Coronary artery (tissue), 2 donors: Measurements from ENCODE around the gene SMOC2.

Experiments used
- DNase-seq: peaks from one replicate; pipeline ENCODE4 v3.0.0-alpha.2; 2017; ENCODE audit warnings: low spot score
- H3K27ac ChIP-seq, 2 donors: fragments of 200-600 bp; sonication (generic); one replicate each; pipeline ENCODE4 v1.5.1; 2016 to 2019
- H3K4me3 ChIP-seq: fragments of 200-600 bp; sonication (generic); 2 replicates; pipeline ENCODE4 v1.5.1; 2016; ENCODE audit warnings: mild to moderate bottlenecking, moderate library complexity
- TF ChIP-seq, protein P1 (sequence below): fragments of 200-600 bp; sonication (generic); IDR thresholded peaks from one replicate; pipeline ENCODE4 v1.5.1; 2019; ENCODE audit warnings: antibody characterized with exemption

SMOC2 gene

DNA sequence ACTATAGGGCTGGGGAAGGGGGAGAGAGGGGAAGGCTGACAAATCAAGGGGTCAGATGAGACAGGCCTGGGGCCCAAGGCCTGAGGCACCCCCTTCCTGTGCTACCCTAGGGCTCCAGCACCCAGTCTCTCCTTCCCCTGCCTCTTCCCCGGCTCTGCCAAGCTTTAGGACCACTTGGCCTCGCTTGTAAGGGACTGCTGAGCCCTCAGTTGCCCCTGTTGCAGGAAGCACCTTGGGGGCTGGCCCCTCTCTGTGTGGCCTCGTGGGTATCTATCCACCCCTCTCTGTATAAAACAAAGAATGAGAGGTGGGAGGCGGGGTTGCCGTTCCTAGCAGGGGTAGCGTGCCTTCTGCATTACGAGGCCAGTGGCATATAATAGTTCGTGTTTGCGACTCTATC is 21.4 kb upstream of the SMOC2 start:
- TF ChIP-seq, protein P1, sequence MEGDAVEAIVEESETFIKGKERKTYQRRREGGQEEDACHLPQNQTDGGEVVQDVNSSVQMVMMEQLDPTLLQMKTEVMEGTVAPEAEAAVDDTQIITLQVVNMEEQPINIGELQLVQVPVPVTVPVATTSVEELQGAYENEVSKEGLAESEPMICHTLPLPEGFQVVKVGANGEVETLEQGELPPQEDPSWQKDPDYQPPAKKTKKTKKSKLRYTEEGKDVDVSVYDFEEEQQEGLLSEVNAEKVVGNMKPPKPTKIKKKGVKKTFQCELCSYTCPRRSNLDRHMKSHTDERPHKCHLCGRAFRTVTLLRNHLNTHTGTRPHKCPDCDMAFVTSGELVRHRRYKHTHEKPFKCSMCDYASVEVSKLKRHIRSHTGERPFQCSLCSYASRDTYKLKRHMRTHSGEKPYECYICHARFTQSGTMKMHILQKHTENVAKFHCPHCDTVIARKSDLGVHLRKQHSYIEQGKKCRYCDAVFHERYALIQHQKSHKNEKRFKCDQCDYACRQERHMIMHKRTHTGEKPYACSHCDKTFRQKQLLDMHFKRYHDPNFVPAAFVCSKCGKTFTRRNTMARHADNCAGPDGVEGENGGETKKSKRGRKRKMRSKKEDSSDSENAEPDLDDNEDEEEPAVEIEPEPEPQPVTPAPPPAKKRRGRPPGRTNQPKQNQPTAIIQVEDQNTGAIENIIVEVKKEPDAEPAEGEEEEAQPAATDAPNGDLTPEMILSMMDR = no peak
- H3K4me3 ChIP-seq = no peak overlapping the region
- no peak overlapping the region for H3K27ac ChIP-seq
- peak; percentile 43 for DNase-seq

GRCh38 chr6:168420084-168420483 is 20.9 kb upstream of the SMOC2 start:
- H3K4me3 ChIP-seq = no peak overlapping the region
- H3K27ac ChIP-seq = no peak overlapping the region
- TF ChIP-seq, protein P1 = no peak
- peak; percentile 41 for DNase-seq

DNA sequence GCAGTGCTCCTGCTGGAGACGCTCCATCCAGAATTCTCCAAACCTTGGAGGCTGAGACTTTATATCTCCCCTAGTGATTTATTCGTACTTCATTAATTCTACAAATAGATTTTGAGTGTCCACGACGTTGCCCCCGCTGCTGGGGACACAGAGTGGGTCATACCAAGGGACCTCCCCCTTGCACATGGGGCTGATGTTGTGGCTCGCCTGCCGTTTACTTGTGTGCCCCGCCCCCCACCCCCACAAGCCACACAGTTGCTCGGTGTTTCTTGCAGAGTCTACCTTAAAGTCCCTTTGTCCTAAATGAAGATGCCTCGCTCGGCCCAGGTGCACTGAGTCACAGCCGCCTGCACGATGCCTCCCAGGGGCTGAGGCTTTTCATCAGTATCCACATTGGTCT is 20.3 kb upstream of the SMOC2 start:
- no peak overlapping the region for H3K4me3 ChIP-seq
- H3K27ac ChIP-seq = no peak overlapping the region
- peak; percentile 29 for DNase-seq
- TF ChIP-seq, protein P1 = no peak

- TF ChIP-seq, protein P1 = no peak
- Histone ChIP-seq H3K4me3 (no peak overlapping the region), H3K27ac (no peak overlapping the region)
- no peak for DNase-seq
Measured at GRCh38 chr6:168427184-168427583, 13.8 kb upstream of the SMOC2 start.

DNA sequence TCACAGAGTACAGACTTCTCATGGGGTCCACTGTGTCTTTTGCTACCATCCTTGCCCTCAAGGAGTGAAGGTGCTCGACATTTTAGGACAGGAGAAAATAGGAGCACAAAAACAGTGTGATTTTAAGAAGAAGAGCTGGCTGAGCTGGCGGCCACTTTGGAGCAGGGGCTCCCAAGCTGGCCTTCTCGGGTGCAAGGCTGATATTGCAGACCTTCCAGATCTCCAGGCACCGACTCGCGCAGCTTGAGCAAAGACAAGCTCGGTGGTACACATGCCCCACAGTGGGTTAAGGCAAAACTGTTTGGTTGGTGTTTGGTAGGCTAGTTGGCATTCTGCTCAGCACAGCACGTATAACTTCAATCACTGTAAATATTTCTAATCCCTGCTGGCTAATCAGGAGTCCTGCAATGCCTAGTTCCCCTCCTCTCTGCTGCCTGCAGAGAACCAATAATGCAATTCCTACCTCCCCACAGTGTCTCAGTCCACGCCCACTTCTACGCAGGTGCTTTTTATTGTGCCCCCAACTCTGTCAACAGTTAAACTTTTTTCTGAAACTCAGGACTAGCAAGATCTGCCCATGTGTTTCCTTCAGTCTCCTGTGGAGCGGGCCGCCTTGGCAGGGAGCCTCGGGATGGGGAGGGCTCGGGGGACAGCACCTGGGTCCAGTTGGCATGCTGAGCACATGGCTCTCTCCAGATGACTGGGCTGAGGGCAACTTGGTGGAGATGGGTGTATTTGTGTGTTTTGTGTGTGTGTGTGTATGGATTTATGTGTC is 12.7 kb upstream of the SMOC2 start:
- no peak overlapping the region for H3K27ac ChIP-seq
- H3K4me3 ChIP-seq = no peak overlapping the region
- TF ChIP-seq, protein P1 = no peak
- no peak for DNase-seq

DNA sequence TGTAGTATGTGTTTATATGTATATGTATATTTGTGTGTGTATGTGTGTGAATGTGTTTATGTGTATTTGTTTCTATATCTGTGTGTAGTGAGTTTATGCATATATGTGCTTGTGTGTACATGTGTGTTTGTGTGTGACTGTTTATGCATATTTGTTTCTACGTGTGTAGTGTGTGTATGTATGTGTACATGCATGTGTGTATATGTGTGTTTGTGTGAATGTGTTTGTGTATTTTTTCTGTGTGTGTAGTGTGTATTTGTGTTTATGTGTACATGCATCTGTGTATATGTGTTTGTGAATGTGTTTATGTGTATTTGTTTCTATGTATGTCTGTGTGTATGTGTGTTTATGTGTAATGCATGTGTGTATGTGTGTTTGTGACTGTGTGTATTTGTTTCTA is 12.1 kb upstream of the SMOC2 start:
- no peak for DNase-seq
- Histone ChIP-seq H3K4me3 (no peak overlapping the region), H3K27ac (no peak overlapping the region)
- TF ChIP-seq, protein P1 = no peak

- no peak overlapping the region for H3K4me3 ChIP-seq
- TF ChIP-seq, protein P1 = no peak
- no peak overlapping the region for H3K27ac ChIP-seq
- no peak for DNase-seq
Measured at GRCh38 chr6:168432196-168432595, 8.8 kb upstream of the SMOC2 start.
